22Rv1 (cell line): ENCODE measurements around the gene SLC39A7.

Experiments
- ZFX ChIP-seq: fragments of 450-650 bp; IDR thresholded peaks from 2 replicates; pipeline ENCODE4 v1.6.1; 2017; ENCODE audit warnings: antibody characterized with exemption, borderline replicate concordance
- TF ChIP-seq, protein P1 (sequence below): fragments of 450-650 bp; IDR thresholded peaks from 2 replicates; pipeline ENCODE4 v1.5.1; 2017; ENCODE audit warnings: mild to moderate bottlenecking

DNA sequence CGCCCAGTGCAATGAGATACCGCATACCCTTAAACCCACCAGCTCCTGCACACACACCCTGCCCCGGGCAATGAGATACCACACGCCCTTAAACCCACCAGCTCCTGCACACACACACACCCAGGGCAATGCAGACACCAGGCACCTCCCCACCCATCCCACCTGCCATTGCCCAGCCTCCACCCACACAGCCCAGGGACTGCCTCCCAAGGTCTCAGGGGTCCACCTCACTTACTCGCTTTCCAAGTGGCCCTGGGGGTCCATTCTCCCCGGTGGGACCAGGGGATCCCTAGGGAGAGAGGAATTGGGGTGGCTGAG, 32.4 kb upstream of the SLC39A7 start:
- TF ChIP-seq, protein P1, sequence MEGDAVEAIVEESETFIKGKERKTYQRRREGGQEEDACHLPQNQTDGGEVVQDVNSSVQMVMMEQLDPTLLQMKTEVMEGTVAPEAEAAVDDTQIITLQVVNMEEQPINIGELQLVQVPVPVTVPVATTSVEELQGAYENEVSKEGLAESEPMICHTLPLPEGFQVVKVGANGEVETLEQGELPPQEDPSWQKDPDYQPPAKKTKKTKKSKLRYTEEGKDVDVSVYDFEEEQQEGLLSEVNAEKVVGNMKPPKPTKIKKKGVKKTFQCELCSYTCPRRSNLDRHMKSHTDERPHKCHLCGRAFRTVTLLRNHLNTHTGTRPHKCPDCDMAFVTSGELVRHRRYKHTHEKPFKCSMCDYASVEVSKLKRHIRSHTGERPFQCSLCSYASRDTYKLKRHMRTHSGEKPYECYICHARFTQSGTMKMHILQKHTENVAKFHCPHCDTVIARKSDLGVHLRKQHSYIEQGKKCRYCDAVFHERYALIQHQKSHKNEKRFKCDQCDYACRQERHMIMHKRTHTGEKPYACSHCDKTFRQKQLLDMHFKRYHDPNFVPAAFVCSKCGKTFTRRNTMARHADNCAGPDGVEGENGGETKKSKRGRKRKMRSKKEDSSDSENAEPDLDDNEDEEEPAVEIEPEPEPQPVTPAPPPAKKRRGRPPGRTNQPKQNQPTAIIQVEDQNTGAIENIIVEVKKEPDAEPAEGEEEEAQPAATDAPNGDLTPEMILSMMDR, result no peak
- TF ChIP-seq ZFX, result no peak
